ENCODE results near the gene WNT3.

WNT3 gene

DNA sequence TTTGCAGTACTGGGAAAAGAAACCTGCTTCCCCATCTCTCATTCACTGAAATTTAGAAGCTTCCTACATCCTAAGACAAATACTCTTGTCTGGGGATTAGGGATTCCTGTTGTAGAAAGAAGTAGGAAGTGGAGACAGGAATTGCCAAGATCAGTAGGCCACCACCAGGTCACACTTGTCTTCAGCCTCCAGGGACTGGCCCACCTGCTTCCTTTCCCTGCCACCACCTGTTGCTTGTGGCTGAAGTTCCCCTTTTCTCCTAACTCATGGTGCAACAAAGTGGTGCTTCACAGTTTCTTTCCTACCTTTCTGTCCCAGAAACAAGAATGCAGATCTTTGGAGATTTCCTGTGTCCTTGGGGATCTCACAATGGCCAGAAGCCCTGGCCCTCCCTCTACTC lies 82.4 kb downstream of the WNT3 start:
- in situ Hi-C loops (cut with MboI; ENCODE audit: low sequenced_read_pairs) = no loop called here

DNA sequence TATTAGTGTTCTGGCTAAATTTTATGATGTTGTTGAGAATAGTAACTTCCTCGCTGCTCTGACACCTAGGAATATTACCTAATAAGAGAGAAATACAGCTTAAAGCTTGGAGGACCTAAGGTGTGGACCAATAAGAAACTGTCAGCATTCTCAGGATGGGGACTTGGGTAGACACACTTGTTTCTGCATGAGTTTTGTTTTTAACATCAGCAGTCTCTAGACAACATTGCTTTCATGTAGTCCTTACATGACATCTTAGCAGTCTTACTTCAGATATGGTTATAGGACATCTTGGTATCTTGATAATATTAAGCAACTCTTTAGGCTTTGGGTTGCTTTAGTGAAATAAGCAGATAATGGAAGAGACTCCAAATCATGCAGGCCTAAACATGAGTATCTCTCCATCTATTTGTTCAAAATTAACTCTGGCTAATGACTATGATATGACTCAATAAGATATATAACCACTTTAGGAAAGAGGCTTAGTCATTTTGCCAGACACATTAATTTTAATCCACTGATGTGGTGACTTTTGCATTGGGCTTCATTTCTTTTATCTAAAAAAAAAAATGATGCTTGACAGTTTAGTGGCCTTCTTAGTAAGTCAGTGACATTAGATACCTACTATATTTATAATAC lies 84.5 kb downstream of the WNT3 start:
- in situ Hi-C loops (cut with MboI; ENCODE audit: low sequenced_read_pairs) = no loop called here

GRCh38 chr17:46732754-46733398 lies 85.6 kb downstream of the WNT3 start:
- in situ Hi-C loops (cut with MboI; ENCODE audit: low sequenced_read_pairs) = no loop called here

GRCh38 chr17:46732160-46732559 lies 86.3 kb downstream of the WNT3 start:
- in situ Hi-C loops (cut with MboI; ENCODE audit: low sequenced_read_pairs) = no loop called here

DNA sequence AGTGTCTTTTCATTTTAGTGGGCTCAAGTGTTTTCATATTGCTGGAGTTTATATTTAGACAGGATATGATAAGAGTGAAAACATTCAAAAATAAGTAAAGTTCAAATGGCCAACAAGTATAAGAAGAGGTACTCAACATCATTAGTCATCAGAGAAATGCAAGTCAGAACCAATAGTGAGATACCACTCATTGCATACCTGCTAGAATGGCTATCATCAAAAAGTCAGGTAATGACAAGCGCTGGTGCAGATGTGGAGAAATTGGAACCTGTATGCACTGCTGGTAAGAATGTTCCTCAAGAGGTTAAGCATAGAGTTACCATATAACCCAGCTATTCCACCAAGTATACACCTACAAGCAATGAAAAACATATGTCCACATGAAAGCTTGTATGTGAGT lies 87.8 kb downstream of the WNT3 start:
- in situ Hi-C loops (cut with MboI; ENCODE audit: low sequenced_read_pairs) = no loop called here

DNA sequence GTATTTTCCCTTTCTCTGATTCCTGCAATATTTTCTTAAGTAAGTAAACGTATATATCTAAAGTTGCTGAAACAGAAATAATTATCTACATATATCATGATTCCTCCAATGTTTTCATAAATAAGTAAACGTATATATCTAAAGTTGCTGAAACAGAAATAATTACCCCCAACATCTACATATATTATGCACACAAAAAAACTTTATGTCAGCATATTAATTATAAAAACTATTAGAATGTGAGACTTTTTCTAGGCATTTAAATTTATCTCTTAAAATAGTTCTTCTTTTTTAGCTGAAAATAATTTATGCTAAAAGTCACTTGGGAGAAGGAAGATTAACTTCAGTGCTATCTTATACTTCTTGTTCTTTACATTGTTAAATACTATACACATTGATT lies 88.5 kb downstream of the WNT3 start:
- in situ Hi-C loops (cut with MboI; ENCODE audit: low sequenced_read_pairs) = no loop called here

- in situ Hi-C loops (cut with MboI; ENCODE audit: low sequenced_read_pairs) = no loop called here
Measured at GRCh38 chr17:46727572-46728348, 90.7 kb downstream of the WNT3 start.

DNA sequence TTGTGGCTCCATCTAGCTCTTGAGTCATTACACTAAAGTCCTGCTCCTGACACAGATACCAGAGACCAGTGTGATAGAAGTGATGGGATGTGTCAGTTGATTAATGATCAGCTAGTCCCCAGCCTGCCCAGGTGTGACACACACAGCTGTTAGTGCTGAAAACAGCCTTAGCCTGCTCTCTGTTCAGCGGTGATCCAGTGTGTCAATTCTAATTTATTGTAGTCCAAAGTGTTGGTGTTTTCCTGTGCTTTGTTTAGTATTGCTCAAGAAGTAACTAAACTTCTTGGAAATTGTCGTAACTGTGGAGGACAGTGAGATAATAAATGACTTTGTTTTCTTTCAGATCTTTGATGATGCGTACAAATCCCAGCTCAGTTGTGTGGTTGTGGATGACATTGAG lies 92.3 kb downstream of the WNT3 start:
- in situ Hi-C loops (cut with MboI; ENCODE audit: low sequenced_read_pairs) = no loop called here

- in situ Hi-C loops (cut with MboI; ENCODE audit: low sequenced_read_pairs) = no loop called here
Measured at GRCh38 chr17:46722662-46723285, 95.7 kb downstream of the WNT3 start.

GRCh38 chr17:46720408-46720807 lies 98.1 kb downstream of the WNT3 start:
- in situ Hi-C loops (cut with MboI; ENCODE audit: low sequenced_read_pairs) = no loop called here

- in situ Hi-C loops (cut with MboI; ENCODE audit: low sequenced_read_pairs) = no loop called here
Measured at GRCh38 chr17:46719891-46720290, 98.6 kb downstream of the WNT3 start.

GRCh38 chr17:46717999-46718398 lies 100.5 kb downstream of the WNT3 start:
- in situ Hi-C loops (cut with MboI; ENCODE audit: low sequenced_read_pairs) = no loop called here

Measured in hTERT RPE-1 (cell line).